Sigmoid colon (tissue), 7 donors: ENCODE results near the gene THSD7B. TPM values are rescaled to one million over a fixed set of nuclear protein-coding genes. Genes with fewer than 3 reads are reported as not detected.

Experiments used
- DNase-seq: peaks from one replicate; pipeline ENCODE4 v3.0.0-alpha.2; 2019
- H3K27ac ChIP-seq, 4 donors: fragments of 200-600 bp; sonication (generic); one replicate each; pipeline ENCODE4 v1.5.1; 2016 to 2019; ENCODE audit warnings: mild to moderate bottlenecking in 1 of 4
- H3K27me3 ChIP-seq, 3 donors: fragments of 200-600 bp; sonication (generic); one replicate each; pipeline ENCODE4 v1.5.1; 2019; ENCODE audit warnings: mild to moderate bottlenecking in 1 of 3
- H3K36me3 ChIP-seq, 4 donors: fragments of 200-600 bp; sonication (generic); one replicate each; pipeline ENCODE4 v1.5.1; 2016 to 2019
- H3K4me1 ChIP-seq, 4 donors: fragments of 200-600 bp; sonication (generic); one replicate each; pipeline ENCODE4 v1.5.1; 2017 to 2019
- H3K4me3 ChIP-seq, 4 donors: fragments of 200-600 bp; sonication (generic); one replicate each; pipeline ENCODE4 v1.5.1; 2017 to 2019; ENCODE audit warnings: mild to moderate bottlenecking in 2 of 4, moderate library complexity in 1 of 4
- H3K9me3 ChIP-seq, 4 donors: fragments of 200-600 bp in 3 of 4; sonication (generic) in 3 of 4; one replicate each; pipeline versions ENCODE4 v1.5.1 to v1.6.1; 2013 to 2019
- EP300 ChIP-seq, 4 donors: sonication (generic); formaldehyde crosslinking; IDR thresholded peaks; one replicate each; pipeline ENCODE4 v1.6.1; 2017; ENCODE audit warnings: antibody characterized with exemption in 4 of 4
- POLR2A ChIP-seq, 2 donors: fragments of 450-650 bp; IDR thresholded peaks; one replicate each; pipeline ENCODE4 v1.6.1; 2016; ENCODE audit warnings: antibody characterized with exemption in 2 of 2, mild to moderate bottlenecking in 2 of 2, moderate library complexity in 2 of 2
- POLR2AphosphoS5 ChIP-seq, 4 donors: sonication (generic); formaldehyde crosslinking; IDR thresholded peaks; one replicate each; pipeline ENCODE4 v1.6.1; 2017; ENCODE audit warnings: antibody characterized with exemption in 4 of 4
- WGBS, 2 donors: extraction: QIAGEN DNeasy Blood & Tissue Kit; methylation state at CpG; one replicate each; pipeline ENCODE4 v1.1.7; 2013; 5-methylcytosine and 5-hydroxymethylcytosine counted together
- intact Hi-C: fragments of 100-400 bp; cut with DNase I; formaldehyde crosslinking; loops from one replicate; pipeline ENCODE4 v1.15.1; 2023
- polyA plus RNA-seq, 3 donors: library from polyadenylated mRNA; stranded (reverse); fragments of 200-250 nt; gene quantifications; one replicate each; pipeline ENCODE4 v1.2.3, GENCODE V29; 2013
- total RNA-seq, 4 donors: library from RNA; depleted of rRNA; stranded (reverse); fragments of >200 nt; gene quantifications; one replicate each; pipeline ENCODE4 v1.1.0, GENCODE V29; 2016
- TF ChIP-seq, protein P1 (sequence below), 4 experiments: fragments of 450-650 bp in 3 of 4; fragments of 200-600 bp in 1 of 4; IDR thresholded peaks; one replicate each; pipeline ENCODE4 v1.5.1; 2016 to 2019; ENCODE audit warnings: antibody characterized with exemption in 4 of 4, mild to moderate bottlenecking in 3 of 4, moderate library complexity in 2 of 4
- donor health status: healthy with polysubstance abuse.
- donor health status: Bipolar disorder and iron deficiency.
- donor health status: healthy.

The THSD7B gene
- total and polyA plus RNA-seq, 7 donors, result 0.16 to 0.83 (median 0.27) TPM; not detected in 2

DNA sequence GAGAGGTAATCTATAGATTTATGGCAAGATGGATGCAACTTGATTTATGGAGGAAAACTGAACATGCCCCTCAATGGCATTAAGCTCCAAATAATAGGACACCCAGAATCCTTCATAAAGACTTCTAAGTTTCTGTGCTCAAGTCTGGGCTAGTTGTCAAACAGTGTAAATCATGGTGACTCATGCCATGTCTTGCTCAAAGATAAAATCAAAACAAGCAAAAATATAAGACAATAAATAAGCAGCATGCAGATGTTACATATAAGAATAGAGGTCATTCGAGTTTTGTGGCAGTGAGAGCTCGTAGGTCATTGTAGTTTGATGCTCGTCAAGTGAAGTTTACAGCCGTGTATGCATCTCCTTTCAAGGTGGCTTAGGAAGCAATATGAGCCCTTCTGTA is 403.2 kb downstream of the THSD7B start:
- Histone ChIP-seq H3K27me3 (no peaks in the 10 kb centered on the region), H3K4me3 (no peak overlapping the region), H3K27ac (no peak overlapping the region), H3K9me3 (no peaks in the 10 kb centered on the region), H3K36me3 (no peaks in the 10 kb centered on the region), H3K4me1 (no peaks in the 10 kb centered on the region)
- TF ChIP-seq POLR2AphosphoS5 (IDR thresholded peaks at IDR 0.05) (no peak), EP300 (IDR thresholded peaks at IDR 0.05) (no peak), POLR2A (IDR thresholded peaks at IDR 0.05) (no peak)
- TF ChIP-seq, protein P1, sequence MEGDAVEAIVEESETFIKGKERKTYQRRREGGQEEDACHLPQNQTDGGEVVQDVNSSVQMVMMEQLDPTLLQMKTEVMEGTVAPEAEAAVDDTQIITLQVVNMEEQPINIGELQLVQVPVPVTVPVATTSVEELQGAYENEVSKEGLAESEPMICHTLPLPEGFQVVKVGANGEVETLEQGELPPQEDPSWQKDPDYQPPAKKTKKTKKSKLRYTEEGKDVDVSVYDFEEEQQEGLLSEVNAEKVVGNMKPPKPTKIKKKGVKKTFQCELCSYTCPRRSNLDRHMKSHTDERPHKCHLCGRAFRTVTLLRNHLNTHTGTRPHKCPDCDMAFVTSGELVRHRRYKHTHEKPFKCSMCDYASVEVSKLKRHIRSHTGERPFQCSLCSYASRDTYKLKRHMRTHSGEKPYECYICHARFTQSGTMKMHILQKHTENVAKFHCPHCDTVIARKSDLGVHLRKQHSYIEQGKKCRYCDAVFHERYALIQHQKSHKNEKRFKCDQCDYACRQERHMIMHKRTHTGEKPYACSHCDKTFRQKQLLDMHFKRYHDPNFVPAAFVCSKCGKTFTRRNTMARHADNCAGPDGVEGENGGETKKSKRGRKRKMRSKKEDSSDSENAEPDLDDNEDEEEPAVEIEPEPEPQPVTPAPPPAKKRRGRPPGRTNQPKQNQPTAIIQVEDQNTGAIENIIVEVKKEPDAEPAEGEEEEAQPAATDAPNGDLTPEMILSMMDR (IDR thresholded peaks at IDR 0.05), result no peak
- intact Hi-C loops, result no loop called here
- WGBS, 2 donors, result 63 to 77% methylated on average over 4 of the region's 4 CpGs
- DNase-seq, result no peak

DNA sequence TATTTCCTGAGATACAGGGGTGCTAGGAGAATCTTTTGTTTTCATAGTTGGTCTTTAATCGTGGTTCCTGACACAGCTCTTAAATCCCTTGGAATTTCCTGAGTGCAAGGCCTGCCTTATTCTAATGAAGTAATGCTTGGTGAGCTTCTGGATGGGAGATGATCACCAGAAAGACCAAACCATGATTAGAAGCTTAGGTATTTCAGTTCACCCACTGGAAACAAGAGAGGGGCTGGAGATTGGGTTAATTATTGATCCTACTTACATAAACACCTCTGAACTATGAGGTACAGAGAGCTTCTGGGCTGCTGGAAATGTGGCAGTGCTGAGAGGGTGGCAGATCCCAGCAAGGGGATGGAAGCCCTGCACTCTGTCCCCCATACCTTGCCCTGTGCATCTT is 406.8 kb downstream of the THSD7B start:
- H3K4me1 ChIP-seq, result no peaks in the 10 kb centered on the region
- H3K36me3 ChIP-seq, result no peaks in the 10 kb centered on the region
- H3K9me3 ChIP-seq, result no peaks in the 10 kb centered on the region
- no peak overlapping the region for H3K27ac ChIP-seq
- no peak for DNase-seq
- intact Hi-C loops, result no loop called here
- TF ChIP-seq POLR2AphosphoS5 (IDR thresholded peaks at IDR 0.05), result no peak
- no peak for TF ChIP-seq POLR2A (IDR thresholded peaks at IDR 0.05)
- TF ChIP-seq EP300 (IDR thresholded peaks at IDR 0.05), result no peak
- no peak overlapping the region for H3K4me3 ChIP-seq
- 27 to 46% methylated on average over 1 of the region's 1 CpG for WGBS, 2 donors
- no peaks in the 10 kb centered on the region for H3K27me3 ChIP-seq

DNA sequence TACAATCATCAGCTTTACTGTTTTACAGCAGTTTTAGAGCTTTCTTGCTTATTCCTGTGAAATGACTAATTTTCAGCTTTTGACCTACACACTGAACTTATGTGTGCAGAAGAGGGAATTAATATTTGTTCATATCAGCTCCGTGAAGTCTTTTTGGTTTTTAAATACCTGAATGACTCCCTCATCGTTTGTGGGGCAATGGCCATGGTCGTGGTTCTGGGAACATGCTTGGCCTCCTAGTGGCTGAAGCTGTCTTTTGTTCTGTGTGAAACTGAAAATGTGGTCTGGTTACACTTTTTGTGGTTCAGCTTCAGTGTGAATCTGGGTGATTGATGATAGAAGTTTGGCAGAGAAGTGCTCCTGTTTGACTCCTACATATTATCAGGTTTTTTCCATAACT is 408.1 kb downstream of the THSD7B start:
- no peak overlapping the region for H3K27ac ChIP-seq
- H3K4me1 ChIP-seq, result no peaks in the 10 kb centered on the region
- DNase-seq, result no peak
- intact Hi-C loops, result no loop called here
- no peaks in the 10 kb centered on the region for H3K27me3 ChIP-seq
- H3K4me3 ChIP-seq, result no peak overlapping the region
- H3K36me3 ChIP-seq, result no peaks in the 10 kb centered on the region
- no peaks in the 10 kb centered on the region for H3K9me3 ChIP-seq
- WGBS, 2 donors, result 39 to 52% methylated on average over 3 of the region's 3 CpGs
- TF ChIP-seq POLR2A (IDR thresholded peaks at IDR 0.05) (no peak), EP300 (IDR thresholded peaks at IDR 0.05) (no peak), POLR2AphosphoS5 (IDR thresholded peaks at IDR 0.05) (no peak)
- TF ChIP-seq, protein P1 (IDR thresholded peaks at IDR 0.05), result no peak

DNA sequence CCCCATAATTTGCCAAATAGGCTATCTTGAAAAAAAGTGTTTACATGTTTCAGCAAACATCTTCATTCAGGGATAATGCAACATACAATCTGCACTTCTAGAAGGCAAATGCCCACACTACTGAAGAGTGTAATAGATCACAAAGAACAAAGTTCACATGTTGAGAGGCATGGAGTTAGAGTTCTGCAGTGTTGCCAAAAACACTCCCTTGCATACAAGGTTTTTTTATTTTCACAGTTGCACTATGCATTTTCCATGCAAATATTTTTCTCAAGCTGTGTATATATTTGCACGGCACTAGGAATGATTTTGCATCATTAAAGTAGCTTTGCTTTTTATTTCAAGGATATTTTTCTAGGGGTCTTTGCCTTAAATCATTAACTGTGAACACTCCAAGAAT is 409.9 kb downstream of the THSD7B start:
- Histone ChIP-seq H3K9me3 (no peaks in the 10 kb centered on the region), H3K27ac (no peak overlapping the region), H3K4me1 (no peaks in the 10 kb centered on the region), H3K36me3 (no peaks in the 10 kb centered on the region), H3K4me3 (no peak overlapping the region), H3K27me3 (no peaks in the 10 kb centered on the region)
- DNase-seq, result no peak
- intact Hi-C loops, result no loop called here
- TF ChIP-seq EP300 (IDR thresholded peaks at IDR 0.05) (no peak), POLR2A (IDR thresholded peaks at IDR 0.05) (no peak), POLR2AphosphoS5 (IDR thresholded peaks at IDR 0.05) (no peak)
- TF ChIP-seq, protein P1 (IDR thresholded peaks at IDR 0.05), result no peak
- WGBS, 2 donors, result 34 to 71% methylated on average over 1 of the region's 1 CpG

DNA sequence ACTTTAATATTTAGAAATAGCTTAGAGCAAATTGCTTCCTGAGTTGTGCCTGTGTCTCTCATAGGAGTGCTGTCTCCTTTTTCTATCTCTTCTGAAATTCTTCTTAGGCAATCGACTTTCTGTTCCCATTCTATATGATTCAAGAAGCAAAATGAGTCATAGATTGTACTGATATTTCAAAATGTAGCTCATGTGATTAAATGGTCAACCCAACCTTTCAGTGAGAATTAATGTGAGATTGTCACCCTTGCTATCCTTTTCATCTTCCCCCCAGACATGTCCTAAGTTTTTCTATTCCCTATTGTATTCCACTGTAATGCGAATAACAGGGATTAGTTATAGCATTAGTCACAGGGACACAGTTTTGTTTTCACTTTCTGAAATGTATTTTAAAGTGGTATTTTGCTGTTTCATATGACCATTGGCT is 413.6 kb downstream of the THSD7B start:
- no peaks in the 10 kb centered on the region for H3K27me3 ChIP-seq
- H3K9me3 ChIP-seq, result no peaks in the 10 kb centered on the region
- TF ChIP-seq POLR2AphosphoS5 (IDR thresholded peaks at IDR 0.05) (no peak), EP300 (IDR thresholded peaks at IDR 0.05) (no peak)
- no peak overlapping the region for H3K27ac ChIP-seq
- no peak for DNase-seq
- 51 to 79% methylated on average over 2 of the region's 2 CpGs for whole genome bisulfite sequencing, 2 donors
- no peaks in the 10 kb centered on the region for H3K36me3 ChIP-seq
- intact Hi-C loops, result no loop called here
- no peak overlapping the region for H3K4me3 ChIP-seq
- no peaks in the 10 kb centered on the region for H3K4me1 ChIP-seq

DNA sequence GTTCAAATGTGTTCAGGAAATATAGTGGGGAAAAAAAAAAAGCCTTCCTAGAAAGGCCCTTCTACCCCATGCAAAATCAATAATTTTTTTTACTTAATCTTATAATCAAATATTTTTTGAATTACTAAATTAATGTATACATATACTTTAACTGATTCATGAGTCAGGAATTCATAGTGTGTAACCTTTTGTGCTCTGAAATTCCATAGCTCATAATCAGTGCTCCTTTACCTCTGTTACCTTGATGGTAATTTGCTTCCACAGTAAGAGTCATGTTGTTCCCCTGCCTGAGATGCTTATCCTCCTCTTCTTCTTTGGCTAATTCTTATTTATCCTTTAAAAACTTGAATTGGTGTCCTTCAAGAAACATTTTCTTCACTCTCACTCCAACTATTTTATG is 414.2 kb downstream of the THSD7B start:
- intact Hi-C loops, result no loop called here
- no peak overlapping the region for H3K27ac ChIP-seq
- no peak for DNase-seq

More for the DNA sequence above, 414.2 kb downstream of the THSD7B start:
- Histone ChIP-seq H3K27me3 (no peaks in the 10 kb centered on the region), H3K9me3 (no peaks in the 10 kb centered on the region), H3K4me3 (no peak overlapping the region), H3K4me1 (no peaks in the 10 kb centered on the region), H3K36me3 (no peaks in the 10 kb centered on the region)
- TF ChIP-seq POLR2A (IDR thresholded peaks at IDR 0.05) (no peak), EP300 (IDR thresholded peaks at IDR 0.05) (no peak), POLR2AphosphoS5 (IDR thresholded peaks at IDR 0.05) (no peak)
- TF ChIP-seq, protein P1 (IDR thresholded peaks at IDR 0.05), result no peak
